ENCODE measurements around the gene NBPF20. TPM values are rescaled to one million over a fixed set of nuclear protein-coding genes. Genes with fewer than 3 reads are reported as not detected.
A peak's percentile ranks its signal among the peaks of the same experiment; 100 is the strongest.
"Not testable (repeated sequence)": the region's sequence is repeated elsewhere in the genome, so short reads cannot be mapped to it uniquely, and the experiment has no call there.

NBPF20 gene
- polyA plus RNA-seq, 4 donors: 0.45 to 4.1 (median 0.81) TPM

DNA sequence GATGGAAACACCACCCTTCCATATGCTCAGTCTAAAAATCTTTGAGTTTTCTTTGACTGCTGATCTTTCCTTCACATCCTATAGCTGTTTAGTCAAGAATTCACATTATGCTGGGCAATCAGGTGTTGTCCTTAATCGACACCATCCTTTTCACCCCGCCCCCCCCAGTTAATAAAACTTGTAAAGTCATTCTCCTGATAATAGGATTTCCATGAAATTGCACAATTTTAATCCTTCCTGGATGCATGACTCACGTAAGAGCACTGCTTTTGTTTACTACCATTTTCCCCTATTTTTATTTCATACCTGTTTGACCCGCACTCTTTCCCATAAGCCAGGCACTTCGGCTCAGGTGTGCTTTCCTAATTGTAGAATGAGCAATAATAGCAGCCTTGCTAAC is 16.9 kb upstream of the NBPF20 start:
- WGBS, 3 donors: 70 to 85% (median 80%) methylated on average over 5 of the region's 5 CpGs
- FAIRE-seq; H3K4me1 ChIP-seq (ENCODE audit: control insufficient read depth in 3 of 3, insufficient read depth in 2 of 3, low read depth in 1 of 3, low read length in 2 of 3); H3K9me3 ChIP-seq (ENCODE audit: control insufficient read depth in 2 of 2, insufficient read depth in 1 of 2, low read depth in 1 of 2, low read length in 1 of 2); H3K27me3 ChIP-seq (ENCODE audit: control insufficient read depth in 3 of 3, insufficient read depth in 3 of 3, low read length in 3 of 3); H3K27ac ChIP-seq (ENCODE audit: low read depth in 1 of 3, low read length in 2 of 3); H3K4me3 ChIP-seq (ENCODE audit: low read depth in 1 of 3, low read length in 3 of 3); DNase-seq; H3K36me3 ChIP-seq (ENCODE audit: control insufficient read depth in 3 of 3, insufficient read depth in 2 of 3, low read depth in 1 of 3, low read length in 3 of 3): not testable (repeated sequence)

DNA sequence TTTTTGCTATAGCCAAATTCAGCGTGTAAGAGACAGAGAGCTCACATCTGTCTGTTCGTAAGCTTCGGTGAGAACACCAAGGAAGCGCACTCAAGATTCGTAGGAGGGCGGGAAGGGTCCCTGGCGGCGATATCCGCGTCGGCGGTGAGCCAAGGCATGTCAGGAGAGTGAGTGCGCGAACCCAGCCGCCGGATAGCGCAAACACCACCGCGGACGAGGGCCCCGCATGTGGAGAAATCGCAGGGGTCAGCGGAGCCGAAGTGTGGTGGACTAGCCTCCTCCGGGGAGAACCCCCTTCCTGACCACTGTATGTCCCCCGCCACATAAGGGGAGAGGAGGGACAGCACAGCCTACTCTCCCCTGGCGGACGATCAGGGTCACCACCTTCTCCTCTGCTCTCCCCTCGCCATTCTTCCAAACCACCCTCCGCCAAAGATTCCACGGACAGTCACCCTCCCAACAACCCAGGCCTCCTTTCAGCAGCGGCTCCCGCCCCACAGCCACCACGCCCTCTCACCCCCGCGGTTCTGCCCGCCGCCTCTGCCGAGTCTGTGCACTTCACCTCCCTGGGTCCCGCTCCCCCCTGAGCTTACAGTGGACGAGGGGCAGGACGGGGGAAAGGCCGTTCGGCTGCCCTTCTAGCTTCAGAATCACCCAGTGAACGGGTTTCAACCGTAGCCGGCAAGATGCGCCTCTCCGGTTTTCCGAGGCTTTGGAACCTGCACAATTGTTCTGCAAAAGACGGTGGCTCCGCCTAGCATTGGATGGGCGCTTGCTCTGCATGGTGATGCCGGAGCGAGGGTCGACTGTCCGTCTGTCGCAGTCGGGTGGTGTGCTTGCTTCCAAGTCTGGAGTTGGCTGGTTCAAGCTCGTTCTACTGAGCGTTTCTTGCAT is 6.2 kb upstream of the NBPF20 start:
- DNase-seq: peak in 1 of 2 donors; percentile 3
- peaks cover 0 to 12% (median 5%) of the 10 kb centered on the region in 3 donors for H3K27me3 ChIP-seq (ENCODE audit: control insufficient read depth in 3 of 3, insufficient read depth in 3 of 3, low read length in 3 of 3)
- WGBS, 3 donors: 2 to 6% (median 4%) methylated on average over 12 to 59 of the region's 61 CpGs
- not testable (repeated sequence) for H3K4me1 ChIP-seq (ENCODE audit: control insufficient read depth in 3 of 3, insufficient read depth in 2 of 3, low read depth in 1 of 3, low read length in 2 of 3); FAIRE-seq; H3K36me3 ChIP-seq (ENCODE audit: control insufficient read depth in 3 of 3, insufficient read depth in 2 of 3, low read depth in 1 of 3, low read length in 3 of 3); H3K9me3 ChIP-seq (ENCODE audit: control insufficient read depth in 2 of 2, insufficient read depth in 1 of 2, low read depth in 1 of 2, low read length in 1 of 2); H3K4me3 ChIP-seq (ENCODE audit: low read depth in 1 of 3, low read length in 3 of 3); H3K27ac ChIP-seq (ENCODE audit: low read depth in 1 of 3, low read length in 2 of 3)

DNA sequence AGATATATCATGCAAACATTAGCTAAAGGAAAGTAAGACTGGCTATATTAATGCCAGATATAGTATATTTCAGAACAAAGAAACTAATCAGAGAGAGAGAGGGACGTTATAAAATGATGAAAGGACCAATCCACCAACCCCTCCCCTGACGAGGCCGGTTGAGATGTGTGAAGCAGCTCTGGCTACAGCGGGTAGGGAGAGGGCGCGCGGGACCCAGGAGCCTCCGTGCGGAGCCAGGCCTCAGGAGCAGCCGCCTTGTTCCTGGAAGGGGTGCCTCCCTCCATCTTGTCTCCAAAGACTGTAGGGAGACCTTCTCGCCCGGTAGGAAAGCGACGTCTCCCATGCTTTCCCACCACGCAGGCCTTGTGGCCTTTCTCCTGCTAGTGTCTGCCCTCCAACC is 5.4 kb upstream of the NBPF20 start:
- not testable (repeated sequence) for H3K4me3 ChIP-seq (ENCODE audit: low read depth in 1 of 3, low read length in 3 of 3); H3K36me3 ChIP-seq (ENCODE audit: control insufficient read depth in 3 of 3, insufficient read depth in 2 of 3, low read depth in 1 of 3, low read length in 3 of 3)

DNA sequence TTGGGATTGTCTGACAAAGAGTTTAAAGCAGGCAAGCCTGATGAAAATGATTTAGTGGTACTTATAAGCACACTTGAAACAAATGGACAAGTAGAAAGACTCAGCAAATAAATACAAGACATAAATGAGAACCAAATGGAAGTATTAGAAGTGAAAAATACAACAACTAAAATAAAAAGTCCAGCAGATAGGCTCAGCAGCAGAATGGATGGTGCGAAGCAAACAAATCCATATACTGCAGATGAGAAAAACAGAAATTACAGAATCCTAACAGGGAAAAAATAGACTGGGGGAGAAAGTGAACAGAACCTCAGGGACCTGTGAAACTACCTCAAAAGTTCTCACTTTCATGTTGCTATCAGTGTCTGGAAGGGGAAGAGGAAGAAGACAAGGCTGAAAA is 3.9 kb upstream of the NBPF20 start:
- H3K27me3 ChIP-seq (ENCODE audit: control insufficient read depth in 3 of 3, insufficient read depth in 3 of 3, low read length in 3 of 3): peaks cover 0 to 12% (median 5%) of the 10 kb centered on the region in 3 donors
- not testable (repeated sequence) for H3K4me3 ChIP-seq (ENCODE audit: low read depth in 1 of 3, low read length in 3 of 3); H3K4me1 ChIP-seq (ENCODE audit: control insufficient read depth in 3 of 3, insufficient read depth in 2 of 3, low read depth in 1 of 3, low read length in 2 of 3); H3K27ac ChIP-seq (ENCODE audit: low read depth in 1 of 3, low read length in 2 of 3); H3K9me3 ChIP-seq (ENCODE audit: control insufficient read depth in 2 of 2, insufficient read depth in 1 of 2, low read depth in 1 of 2, low read length in 1 of 2); FAIRE-seq; DNase-seq; H3K36me3 ChIP-seq (ENCODE audit: control insufficient read depth in 3 of 3, insufficient read depth in 2 of 3, low read depth in 1 of 3, low read length in 3 of 3)
- 93 to 98% (median 94%) methylated on average over 1 of the region's 1 CpG for WGBS, 3 donors

More for the DNA sequence above, 5.4 kb upstream of the NBPF20 start:
- not testable (repeated sequence) for DNase-seq; FAIRE-seq; H3K9me3 ChIP-seq (ENCODE audit: control insufficient read depth in 2 of 2, insufficient read depth in 1 of 2, low read depth in 1 of 2, low read length in 1 of 2); H3K27ac ChIP-seq (ENCODE audit: low read depth in 1 of 3, low read length in 2 of 3); H3K4me1 ChIP-seq (ENCODE audit: control insufficient read depth in 3 of 3, insufficient read depth in 2 of 3, low read depth in 1 of 3, low read length in 2 of 3)
- H3K27me3 ChIP-seq (ENCODE audit: control insufficient read depth in 3 of 3, insufficient read depth in 3 of 3, low read length in 3 of 3): peaks cover 0 to 12% (median 5%) of the 10 kb centered on the region in 3 donors
- WGBS, 3 donors: 9 to 13% (median 10%) methylated on average over 6 to 9 of the region's 15 CpGs

DNA sequence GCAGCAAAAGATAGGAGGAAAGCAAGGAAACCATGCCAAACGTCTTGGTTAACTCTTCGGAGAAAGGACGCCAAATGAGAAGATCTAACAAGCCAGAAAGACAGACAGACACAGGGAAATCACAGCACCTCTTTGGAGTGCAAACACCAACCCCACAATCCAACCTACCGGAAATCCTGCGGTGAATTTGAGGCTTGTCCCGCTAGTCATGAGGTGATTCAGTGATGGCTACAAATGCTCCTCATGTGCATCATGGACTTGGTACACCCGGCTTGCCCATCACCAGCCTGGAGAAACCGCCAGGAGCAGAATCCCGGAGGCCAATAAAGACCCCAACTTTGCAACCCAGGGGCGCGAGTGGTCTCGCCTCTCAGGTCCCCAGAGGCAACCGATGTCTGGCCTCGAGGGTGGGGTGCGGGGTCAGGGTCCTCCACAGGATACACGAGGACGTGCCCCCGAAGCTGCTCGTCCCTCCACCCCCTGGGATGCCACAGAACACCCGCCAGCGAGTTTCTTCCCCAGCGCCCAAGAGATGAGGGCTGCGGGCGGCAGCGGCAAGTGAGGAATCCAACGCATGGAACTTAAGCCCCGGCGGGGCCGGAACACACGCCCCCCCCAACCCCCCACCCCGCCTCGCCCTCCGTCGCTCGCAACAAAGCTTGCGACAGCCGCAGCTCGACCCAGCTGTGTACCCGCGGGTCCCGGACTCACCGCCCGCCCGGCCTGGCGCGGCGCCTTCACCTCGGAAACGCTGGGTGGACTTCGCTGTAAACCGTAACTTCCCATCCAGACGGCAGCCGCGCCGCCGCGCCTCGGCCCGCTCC is 579 bp downstream of the NBPF20 start:
- H3K27me3 ChIP-seq (ENCODE audit: control insufficient read depth in 3 of 3, insufficient read depth in 3 of 3, low read length in 3 of 3); H3K9me3 ChIP-seq (ENCODE audit: control insufficient read depth in 2 of 2, insufficient read depth in 1 of 2, low read depth in 1 of 2, low read length in 1 of 2); H3K4me1 ChIP-seq (ENCODE audit: control insufficient read depth in 3 of 3, insufficient read depth in 2 of 3, low read depth in 1 of 3, low read length in 2 of 3); FAIRE-seq; H3K27ac ChIP-seq (ENCODE audit: low read depth in 1 of 3, low read length in 2 of 3); H3K36me3 ChIP-seq (ENCODE audit: control insufficient read depth in 3 of 3, insufficient read depth in 2 of 3, low read depth in 1 of 3, low read length in 3 of 3): not testable (repeated sequence)
- 0 to 1% (median 1%) methylated on average over 21 to 47 of the region's 59 CpGs for WGBS, 3 donors
- peak overlapping the region; percentile 59 to 73 (median 63) for H3K4me3 ChIP-seq (ENCODE audit: low read depth in 1 of 3, low read length in 3 of 3)
- peak in 1 of 2 donors; percentile 9 for DNase-seq

DNA sequence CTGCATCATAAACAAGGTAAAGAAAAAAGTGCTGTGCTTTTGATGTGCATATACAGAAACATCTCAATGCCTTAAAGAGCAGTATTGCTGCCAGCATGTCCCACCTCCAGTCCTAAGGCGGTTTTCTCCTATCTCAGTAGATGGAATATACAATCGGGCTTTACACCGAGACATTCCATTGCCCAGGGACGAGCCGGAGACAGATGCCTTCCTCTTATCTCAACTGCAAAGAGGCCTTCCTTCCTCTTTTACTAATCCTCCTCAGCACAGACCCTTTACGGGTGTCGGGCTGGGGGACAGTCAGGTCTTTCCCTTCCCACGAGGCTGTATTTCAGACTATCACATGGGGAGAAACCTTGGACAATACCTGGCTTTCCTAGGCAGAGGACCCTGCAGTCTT is 10.3 kb downstream of the NBPF20 start:
- H3K4me3 ChIP-seq (ENCODE audit: low read depth in 1 of 3, low read length in 3 of 3); H3K4me1 ChIP-seq (ENCODE audit: control insufficient read depth in 3 of 3, insufficient read depth in 2 of 3, low read depth in 1 of 3, low read length in 2 of 3); FAIRE-seq; H3K36me3 ChIP-seq (ENCODE audit: control insufficient read depth in 3 of 3, insufficient read depth in 2 of 3, low read depth in 1 of 3, low read length in 3 of 3); H3K9me3 ChIP-seq (ENCODE audit: control insufficient read depth in 2 of 2, insufficient read depth in 1 of 2, low read depth in 1 of 2, low read length in 1 of 2); H3K27me3 ChIP-seq (ENCODE audit: control insufficient read depth in 3 of 3, insufficient read depth in 3 of 3, low read length in 3 of 3); H3K27ac ChIP-seq (ENCODE audit: low read depth in 1 of 3, low read length in 2 of 3); DNase-seq: not testable (repeated sequence)
- WGBS, 3 donors: 72 to 85% (median 77%) methylated on average over 4 to 6 of the region's 8 CpGs

DNA sequence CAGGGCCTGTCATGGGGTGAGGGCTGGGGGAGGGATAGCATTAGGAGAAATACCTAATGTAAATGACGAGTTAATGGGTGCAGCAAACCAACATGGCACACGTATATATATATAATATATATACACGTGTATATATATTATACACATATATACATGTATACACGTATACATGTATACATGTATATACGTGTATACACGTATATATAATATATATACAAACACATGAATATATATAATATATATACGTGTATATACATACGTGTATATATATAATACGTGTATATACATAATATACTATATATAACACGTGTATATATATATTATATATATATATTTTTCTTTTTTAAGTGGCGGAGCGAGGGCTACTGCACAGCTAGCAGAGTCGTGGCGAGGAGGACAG is 18.1 kb downstream of the NBPF20 start:
- not testable (repeated sequence) for FAIRE-seq; H3K9me3 ChIP-seq (ENCODE audit: control insufficient read depth in 2 of 2, insufficient read depth in 1 of 2, low read depth in 1 of 2, low read length in 1 of 2); H3K4me3 ChIP-seq (ENCODE audit: low read depth in 1 of 3, low read length in 3 of 3); H3K36me3 ChIP-seq (ENCODE audit: control insufficient read depth in 3 of 3, insufficient read depth in 2 of 3, low read depth in 1 of 3, low read length in 3 of 3); DNase-seq; H3K27ac ChIP-seq (ENCODE audit: low read depth in 1 of 3, low read length in 2 of 3); H3K4me1 ChIP-seq (ENCODE audit: control insufficient read depth in 3 of 3, insufficient read depth in 2 of 3, low read depth in 1 of 3, low read length in 2 of 3); H3K27me3 ChIP-seq (ENCODE audit: control insufficient read depth in 3 of 3, insufficient read depth in 3 of 3, low read length in 3 of 3)
- WGBS, 3 donors: 93 to 95% (median 94%) methylated on average over 12 to 14 of the region's 14 CpGs

DNA sequence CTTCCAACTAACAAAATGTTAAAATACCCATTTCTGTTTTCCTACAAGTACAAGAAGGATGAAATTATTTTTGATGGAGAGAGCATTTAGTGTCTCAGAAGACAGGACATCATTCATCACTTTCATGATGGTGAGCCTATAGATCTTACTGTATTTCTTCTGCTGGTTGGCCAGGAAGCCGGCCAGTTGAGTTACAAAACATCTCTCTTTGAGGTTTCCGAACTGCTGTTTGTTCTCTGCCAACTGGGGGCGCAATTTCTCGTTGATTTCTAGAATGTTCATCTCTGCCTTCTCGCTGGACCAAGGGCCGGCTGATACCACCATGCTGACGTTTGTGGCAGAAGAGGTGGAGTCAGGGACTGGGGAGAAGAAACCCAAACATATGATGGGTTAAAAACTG is 20.5 kb downstream of the NBPF20 start:
- H3K4me3 ChIP-seq (ENCODE audit: low read depth in 1 of 3, low read length in 3 of 3); FAIRE-seq; H3K9me3 ChIP-seq (ENCODE audit: control insufficient read depth in 2 of 2, insufficient read depth in 1 of 2, low read depth in 1 of 2, low read length in 1 of 2); H3K36me3 ChIP-seq (ENCODE audit: control insufficient read depth in 3 of 3, insufficient read depth in 2 of 3, low read depth in 1 of 3, low read length in 3 of 3); H3K27ac ChIP-seq (ENCODE audit: low read depth in 1 of 3, low read length in 2 of 3); DNase-seq; H3K27me3 ChIP-seq (ENCODE audit: control insufficient read depth in 3 of 3, insufficient read depth in 3 of 3, low read length in 3 of 3); H3K4me1 ChIP-seq (ENCODE audit: control insufficient read depth in 3 of 3, insufficient read depth in 2 of 3, low read depth in 1 of 3, low read length in 2 of 3): not testable (repeated sequence)
- WGBS, 3 donors: 44 to 49% (median 48%) methylated on average over 4 of the region's 7 CpGs

Data from small intestine (tissue), 7 donors.